HG02973 (cell line): ENCODE results near the gene TTC24.
"Not testable (repeated sequence)": the region's sequence is repeated elsewhere in the genome, so short reads cannot be mapped to it uniquely, and the experiment has no call there.

Experiments
- ATAC-seq: cut with Tn5 transposase; IDR thresholded peaks from one replicate; pipeline ENCODE4 v1.9.1; 2021; ENCODE audit warnings: moderate library complexity; ENCODE audit not compliant: unreplicated experiment

TTC24 gene

GRCh38 chr1:156579472-156579871, at the start of gene TTC24:
Gene TTC24 (plus strand): TSS chr1:156579723. CDS start chr1:156581365, 1,642 bp downstream.
- ATAC-seq = no peak

- no peak for ATAC-seq
These were observed 49.5 kb upstream of the TTC24 start for GRCh38 chr1:156530006-156530405.

DNA sequence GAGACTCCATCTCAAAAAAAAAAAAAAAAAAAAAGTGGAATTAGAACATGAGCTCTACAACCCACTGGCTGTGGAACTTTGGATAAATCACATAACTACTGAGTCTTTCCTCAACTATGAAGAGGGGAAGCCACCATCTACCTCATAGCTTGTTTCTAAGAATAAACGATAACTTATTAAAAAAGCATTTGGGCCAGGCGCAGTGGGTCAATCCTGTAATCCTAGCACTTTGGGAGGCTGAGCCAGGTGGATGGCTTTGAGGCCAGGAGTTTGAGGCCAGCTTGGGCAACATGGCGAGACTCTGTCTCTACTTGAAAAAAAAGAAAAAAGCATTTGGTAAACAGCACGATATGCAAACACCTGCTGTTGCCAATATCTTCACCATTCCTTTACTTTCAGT, 47.1 kb upstream of the TTC24 start:
- ATAC-seq = no peak

- ATAC-seq = no peak
These were observed 45.8 kb upstream of the TTC24 start for GRCh38 chr1:156533568-156534220.

DNA sequence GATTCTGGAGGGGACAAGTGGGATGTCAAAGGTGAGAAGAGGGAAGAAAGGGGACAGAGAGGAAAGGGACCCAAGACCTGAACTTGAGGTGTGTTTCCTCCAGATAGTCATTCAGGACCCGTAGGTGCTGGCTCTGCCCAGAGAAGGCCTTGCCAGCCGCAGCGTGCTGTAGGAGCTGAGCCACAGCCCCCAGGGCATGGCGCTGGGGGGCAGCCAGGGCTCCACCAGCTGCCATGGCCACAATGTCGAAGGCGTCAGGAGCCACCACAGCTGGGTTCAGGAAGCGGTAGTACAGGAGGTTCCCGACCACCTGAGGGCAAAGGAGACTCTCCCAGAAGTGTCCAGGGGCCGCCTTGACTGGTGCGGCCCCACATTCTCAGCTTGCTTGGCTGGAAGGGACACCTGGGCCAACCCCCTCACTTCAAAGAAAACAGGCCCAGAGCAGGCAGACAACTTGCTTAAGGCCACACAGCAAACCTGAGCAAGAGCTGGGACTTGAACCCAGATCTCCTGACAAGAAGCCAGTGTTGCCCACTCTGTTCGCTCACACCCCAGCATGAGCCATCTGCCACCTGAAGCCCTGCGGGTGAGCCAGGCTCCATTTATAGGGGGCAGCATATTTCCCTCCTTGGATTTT, 45.0 kb upstream of the TTC24 start:
- ATAC-seq = no peak

DNA sequence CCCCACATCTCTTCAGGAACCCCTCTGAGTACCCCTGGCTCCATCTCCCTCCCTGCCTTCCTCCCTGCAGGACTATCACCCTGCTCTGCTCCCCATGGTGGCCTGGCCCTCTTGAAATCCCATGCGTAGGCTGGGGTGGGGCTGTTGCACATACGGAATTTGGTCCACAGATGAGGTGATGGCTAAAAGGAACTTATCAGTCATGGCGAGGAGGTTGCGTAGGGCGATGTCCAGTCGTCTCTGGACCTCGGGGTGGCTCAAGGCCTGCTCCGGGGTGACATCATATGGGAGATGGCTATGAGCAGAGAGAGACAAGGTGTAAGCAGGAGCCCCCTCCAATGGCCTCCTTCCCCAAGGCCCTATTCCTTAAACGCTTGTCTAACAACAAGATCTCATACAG, 42.5 kb upstream of the TTC24 start:
- no peak for ATAC-seq

DNA sequence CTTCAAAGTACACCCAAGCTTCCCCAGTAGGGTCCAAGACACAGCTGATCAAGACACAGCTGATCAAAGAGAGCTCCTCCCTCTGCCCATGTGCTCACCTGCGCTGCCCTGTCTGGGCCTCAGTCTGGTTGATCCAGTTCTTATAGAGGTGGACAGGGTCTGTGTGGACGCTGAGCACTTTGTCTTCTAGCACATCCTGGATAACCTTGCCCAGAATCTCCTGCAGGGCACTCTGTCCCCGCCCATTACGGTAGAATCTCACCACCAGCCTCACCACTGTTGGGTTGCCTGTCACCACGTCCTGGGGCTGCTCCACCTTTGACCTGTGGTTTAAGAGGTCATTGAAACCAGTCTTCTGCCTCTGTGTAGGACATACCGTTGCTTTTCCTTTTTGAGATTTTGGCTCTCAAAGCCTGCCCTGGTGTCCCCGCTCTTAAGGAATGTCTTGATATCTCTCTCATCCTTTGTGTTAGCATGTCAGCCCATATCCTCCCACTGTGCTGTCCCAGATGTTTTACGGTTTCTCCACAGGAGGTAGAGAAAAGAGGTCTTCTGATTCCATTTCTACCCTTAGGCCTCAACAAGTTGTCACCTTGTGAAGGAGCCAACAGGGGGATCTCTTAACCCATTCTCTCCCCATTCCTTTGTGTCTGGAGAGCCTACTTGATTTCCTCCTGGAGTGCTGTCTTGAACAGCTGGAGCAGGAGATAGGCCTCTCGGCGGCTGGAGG, 40.6 kb upstream of the TTC24 start:
- no peak for ATAC-seq

- no peak for ATAC-seq
These were observed 39.6 kb upstream of the TTC24 start for GRCh38 chr1:156539818-156540355.

DNA sequence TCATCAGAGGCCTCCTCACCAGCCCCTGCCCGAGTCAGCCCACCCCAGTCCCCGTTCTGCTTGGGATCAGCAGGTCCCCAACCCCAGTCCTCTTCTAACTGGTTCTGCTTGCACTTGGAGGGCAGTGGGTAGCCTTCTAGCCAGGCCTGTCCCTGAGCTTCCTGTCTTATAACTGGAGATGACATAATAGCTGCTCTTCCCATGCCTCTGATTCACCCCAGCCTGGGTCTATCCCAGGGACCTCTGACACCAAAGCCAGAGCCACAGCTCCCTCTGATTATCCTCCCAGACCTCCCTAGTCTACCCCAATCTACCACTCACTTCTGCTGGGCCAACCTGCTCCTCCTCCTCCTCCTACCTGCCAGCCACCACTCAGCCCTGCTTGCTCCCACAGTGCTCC, 38.6 kb upstream of the TTC24 start:
- no peak for ATAC-seq

DNA sequence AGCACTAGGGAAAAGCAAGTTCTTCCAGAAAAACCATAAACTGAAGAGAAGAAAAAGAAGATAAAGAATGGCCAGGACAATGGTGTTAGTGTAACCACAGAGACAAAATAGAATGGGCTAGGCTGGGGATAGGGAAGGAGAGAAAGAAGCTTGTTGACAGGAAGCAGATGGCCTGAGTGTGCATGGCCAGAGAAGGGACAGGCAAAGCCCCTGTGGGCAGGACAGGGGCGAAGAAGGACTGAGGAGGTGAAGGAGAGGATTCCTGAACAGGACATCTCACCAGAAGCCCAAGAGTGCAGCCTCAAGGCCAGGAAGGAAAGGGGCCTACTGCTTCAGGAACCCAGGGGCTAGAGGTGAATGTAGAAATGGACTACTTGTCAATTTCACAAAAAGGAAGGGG, 36.5 kb upstream of the TTC24 start:
- ATAC-seq = no peak

- ATAC-seq = no peak
These were observed 34.9 kb upstream of the TTC24 start for GRCh38 chr1:156544592-156545102.

GRCh38 chr1:156546267-156546666, 33.3 kb upstream of the TTC24 start:
- no peak for ATAC-seq

DNA sequence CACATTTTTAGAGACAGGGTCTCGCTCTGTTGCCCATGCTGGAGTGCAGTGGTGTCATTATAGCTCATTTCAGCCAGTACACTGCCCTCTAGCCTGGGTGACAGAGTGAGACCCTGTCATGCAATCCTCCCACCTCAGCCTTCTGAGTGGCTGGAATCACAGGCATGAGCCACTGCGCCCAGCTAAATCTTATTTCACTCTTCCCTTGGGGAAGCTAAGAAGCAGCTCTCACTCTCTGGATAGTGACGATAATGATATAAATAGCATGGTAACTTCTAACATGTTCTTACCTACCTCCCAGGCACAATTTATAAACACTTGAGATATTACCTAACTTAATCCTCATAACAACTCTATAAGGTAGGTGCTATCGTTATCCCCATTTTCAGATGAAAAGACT, 32.1 kb upstream of the TTC24 start:
- no peak for ATAC-seq

DNA sequence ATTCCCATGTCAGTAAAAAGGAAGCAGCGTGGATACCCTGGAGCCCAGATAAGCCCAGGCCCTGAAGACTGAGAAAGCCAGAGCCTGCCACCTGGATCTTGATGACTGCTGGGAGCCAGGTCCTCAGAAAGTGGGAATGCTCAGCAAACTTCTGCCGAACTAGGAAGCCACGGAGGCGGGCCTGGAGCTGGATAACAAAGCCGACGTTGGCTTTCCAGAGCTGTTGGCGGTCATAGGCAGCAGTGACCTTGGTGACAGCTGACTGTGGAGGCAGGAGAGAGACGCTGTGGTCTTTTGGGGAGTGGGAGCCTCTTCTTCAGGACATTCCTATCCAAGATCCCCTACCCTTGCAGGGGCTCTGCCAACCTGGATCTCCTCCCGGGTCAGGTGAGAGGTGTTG, 31.5 kb upstream of the TTC24 start:
- ATAC-seq = no peak

DNA sequence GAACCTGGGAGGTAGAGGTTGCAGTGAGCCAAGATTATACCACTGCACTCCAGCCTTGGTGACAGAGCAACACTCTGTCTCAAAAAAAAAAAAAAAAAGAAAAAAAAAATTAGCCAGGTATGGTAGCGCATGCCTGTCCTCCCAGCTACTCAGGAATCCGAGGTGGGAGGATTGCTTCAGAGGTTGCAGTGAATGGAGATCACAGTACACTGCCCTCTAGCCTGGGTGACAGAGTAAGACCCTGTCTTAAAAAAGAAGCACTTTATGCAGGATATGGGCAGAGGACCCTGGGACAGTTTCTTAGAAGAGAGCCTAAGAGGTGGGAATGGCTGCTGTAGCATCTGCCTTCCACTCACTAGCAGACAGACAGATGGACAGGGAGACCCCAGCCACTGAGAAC, 30.1 kb upstream of the TTC24 start:
- ATAC-seq = no peak

DNA sequence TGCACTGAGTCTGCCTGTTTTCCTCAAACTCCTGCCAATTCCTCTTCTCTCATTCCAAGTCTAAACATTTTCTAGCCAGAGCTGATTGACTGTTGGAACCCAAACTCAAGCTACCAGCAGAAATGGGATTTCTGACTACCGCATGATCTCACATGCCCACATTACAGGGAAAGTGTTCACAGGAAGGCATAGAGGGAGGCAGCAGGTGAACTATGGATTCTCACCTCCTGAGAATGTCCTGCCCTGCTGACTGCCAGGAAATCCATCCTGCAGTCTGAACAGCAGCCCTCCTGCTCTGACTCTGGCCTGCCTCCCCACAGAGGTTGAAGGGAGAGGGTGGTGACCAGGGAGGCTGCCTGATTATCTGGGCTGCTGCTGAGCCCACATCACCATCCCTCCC, 29.7 kb upstream of the TTC24 start:
- ATAC-seq = no peak

DNA sequence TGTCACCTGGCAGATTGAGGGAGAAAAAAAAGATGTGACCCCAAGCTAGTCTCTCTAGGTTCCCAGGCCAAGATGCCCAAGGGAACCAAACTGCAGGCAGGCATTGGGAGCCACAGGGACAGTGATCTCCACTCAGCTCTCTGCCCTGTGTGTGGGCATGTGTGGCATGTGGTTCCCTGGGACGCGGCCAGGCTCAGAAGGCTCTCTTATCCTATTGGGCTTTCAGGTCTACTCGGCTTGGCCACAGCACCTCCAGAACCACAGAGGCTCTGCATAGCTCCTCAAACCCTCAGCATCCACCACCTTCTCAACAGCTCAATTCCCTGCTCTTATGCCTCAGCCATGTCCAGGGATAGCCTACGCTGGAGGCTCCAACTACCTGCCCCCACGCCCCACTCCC, 29.2 kb upstream of the TTC24 start:
- no peak for ATAC-seq

DNA sequence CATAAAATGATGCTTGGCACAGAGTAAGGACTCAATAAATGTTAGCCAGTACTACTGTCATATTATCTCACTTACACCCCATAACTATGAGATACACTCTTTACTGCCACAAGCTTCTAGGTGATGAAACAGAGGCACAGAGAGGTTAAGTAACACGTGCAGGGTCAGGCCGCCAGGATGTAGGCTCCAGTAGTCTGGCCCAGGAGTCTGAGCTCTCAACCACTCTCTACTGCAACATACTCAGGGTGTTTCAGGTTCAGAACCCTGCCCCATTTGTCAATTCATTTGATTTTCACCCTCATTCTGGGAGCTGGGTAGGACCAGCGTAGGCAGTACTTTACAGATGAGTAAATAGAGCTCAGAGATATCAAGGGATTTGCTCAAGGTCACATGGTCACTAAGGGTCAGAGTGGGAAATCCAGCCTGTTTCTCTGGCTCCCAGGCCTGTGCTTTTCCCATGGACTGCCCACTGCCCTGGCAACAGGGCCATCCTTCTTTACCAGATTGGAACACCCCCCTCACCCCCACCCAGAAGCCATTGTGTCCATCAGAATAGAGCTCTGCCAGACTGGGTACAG, 28.4 kb upstream of the TTC24 start:
- ATAC-seq = no peak

DNA sequence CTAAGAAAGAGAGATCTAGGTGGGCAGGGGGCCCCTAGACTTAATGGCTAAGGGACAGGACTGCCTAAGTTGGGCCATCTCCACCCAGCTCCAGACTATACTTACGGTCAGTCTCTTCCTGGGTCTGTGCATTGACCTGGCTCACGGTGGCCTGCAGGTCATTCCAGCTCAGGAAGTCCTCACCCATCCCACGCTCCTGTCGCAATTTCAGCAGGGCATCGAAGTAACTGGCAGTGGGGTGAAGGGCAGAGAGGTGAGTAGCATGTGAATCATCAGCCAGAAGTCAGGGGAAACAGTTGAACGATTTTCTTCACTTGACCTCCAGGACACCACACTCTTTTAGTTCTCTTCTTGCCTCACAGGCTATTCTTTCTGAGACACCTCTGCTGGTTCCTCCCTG, 27.7 kb upstream of the TTC24 start:
- ATAC-seq = no peak

GRCh38 chr1:156552518-156552917, 27.0 kb upstream of the TTC24 start:
- no peak for ATAC-seq

DNA sequence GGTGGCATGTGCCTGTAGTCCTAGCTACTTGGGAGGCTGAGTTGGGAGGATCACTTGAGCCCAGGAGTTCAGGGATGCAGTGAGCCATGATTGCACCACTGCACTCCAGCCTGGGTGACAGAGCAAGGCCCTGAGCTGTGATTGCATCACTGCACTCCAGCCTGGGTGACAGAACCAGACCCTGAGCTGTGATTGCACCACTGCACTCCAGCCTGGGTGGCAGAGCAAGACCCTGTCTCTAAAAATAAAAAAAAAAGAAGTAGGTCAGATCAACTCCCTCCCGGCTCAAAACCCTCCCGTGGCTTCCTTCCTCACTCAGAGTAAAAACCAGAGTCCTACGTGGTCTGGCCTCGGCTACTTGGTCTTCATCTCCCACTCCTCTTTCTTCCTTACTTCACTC, 26.6 kb upstream of the TTC24 start:
- ATAC-seq = not testable (repeated sequence)
